ENCODE measurements around the gene SEC16A.

DNA sequence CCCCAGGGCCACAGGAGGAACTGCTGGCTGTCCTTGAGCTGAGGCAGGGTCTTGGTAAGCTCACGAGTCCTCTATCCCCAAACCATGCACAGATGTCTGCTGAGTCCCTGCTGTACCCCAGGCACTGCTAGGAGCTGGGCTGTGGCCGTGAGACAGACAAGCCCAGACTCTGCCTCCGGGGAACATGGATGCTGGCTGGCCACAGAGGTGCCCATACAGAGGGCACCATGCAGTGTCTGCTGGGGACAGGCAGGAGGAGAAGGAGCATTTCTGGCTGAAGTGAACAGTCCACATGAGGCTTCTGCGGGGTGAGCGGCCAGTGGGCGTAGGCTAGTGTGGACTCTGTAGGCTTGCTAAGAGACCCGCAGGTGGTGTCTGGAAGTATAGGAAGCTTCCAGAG is 4.8 kb upstream of the SEC16A start:
- TF ChIP-seq, protein P1, sequence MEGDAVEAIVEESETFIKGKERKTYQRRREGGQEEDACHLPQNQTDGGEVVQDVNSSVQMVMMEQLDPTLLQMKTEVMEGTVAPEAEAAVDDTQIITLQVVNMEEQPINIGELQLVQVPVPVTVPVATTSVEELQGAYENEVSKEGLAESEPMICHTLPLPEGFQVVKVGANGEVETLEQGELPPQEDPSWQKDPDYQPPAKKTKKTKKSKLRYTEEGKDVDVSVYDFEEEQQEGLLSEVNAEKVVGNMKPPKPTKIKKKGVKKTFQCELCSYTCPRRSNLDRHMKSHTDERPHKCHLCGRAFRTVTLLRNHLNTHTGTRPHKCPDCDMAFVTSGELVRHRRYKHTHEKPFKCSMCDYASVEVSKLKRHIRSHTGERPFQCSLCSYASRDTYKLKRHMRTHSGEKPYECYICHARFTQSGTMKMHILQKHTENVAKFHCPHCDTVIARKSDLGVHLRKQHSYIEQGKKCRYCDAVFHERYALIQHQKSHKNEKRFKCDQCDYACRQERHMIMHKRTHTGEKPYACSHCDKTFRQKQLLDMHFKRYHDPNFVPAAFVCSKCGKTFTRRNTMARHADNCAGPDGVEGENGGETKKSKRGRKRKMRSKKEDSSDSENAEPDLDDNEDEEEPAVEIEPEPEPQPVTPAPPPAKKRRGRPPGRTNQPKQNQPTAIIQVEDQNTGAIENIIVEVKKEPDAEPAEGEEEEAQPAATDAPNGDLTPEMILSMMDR (conservative IDR thresholded peaks at IDR 0.05; ENCODE audit: low read length): no peak
- no peak for TF ChIP-seq EZH2phosphoT487 (IDR thresholded peaks at IDR 0.05; ENCODE audit: borderline replicate concordance, low read depth, low read length)

Data from OCI-LY7 (cell line).